GM21526 (cell line): ENCODE results near the gene RAB11FIP2.

Experiments used
- ATAC-seq: cut with Tn5 transposase; IDR thresholded peaks from one replicate; pipeline ENCODE4 v1.9.1; 2021; ENCODE audit warnings: moderate library complexity; ENCODE audit not compliant: unreplicated experiment, low FRiP score

RAB11FIP2 gene

GRCh38 chr10:118035354-118036005 lies 11.3 kb downstream of the RAB11FIP2 start:
- no peak for ATAC-seq

GRCh38 chr10:118034791-118035261 lies 11.9 kb downstream of the RAB11FIP2 start:
- ATAC-seq, result no peak

- no peak for ATAC-seq
Observed at GRCh38 chr10:118033905-118034304, 12.8 kb downstream of the RAB11FIP2 start.

GRCh38 chr10:118032564-118032963 lies 14.2 kb downstream of the RAB11FIP2 start:
- ATAC-seq, result no peak

GRCh38 chr10:118031351-118032075 lies 15.2 kb downstream of the RAB11FIP2 start:
- no peak for ATAC-seq

GRCh38 chr10:118028619-118029018 lies 18.1 kb downstream of the RAB11FIP2 start:
- ATAC-seq, result peak; percentile 98

GRCh38 chr10:118027397-118027796 lies 19.3 kb downstream of the RAB11FIP2 start:
- no peak for ATAC-seq

- ATAC-seq, result no peak
Observed at GRCh38 chr10:118026936-118027335, 19.8 kb downstream of the RAB11FIP2 start.

- ATAC-seq, result no peak
Observed at GRCh38 chr10:118020365-118020764, 26.4 kb downstream of the RAB11FIP2 start.

- no peak for ATAC-seq
Observed at GRCh38 chr10:118017850-118018249, 28.9 kb downstream of the RAB11FIP2 start.

GRCh38 chr10:118017071-118017740 lies 29.5 kb downstream of the RAB11FIP2 start:
- no peak for ATAC-seq

- ATAC-seq, result no peak
Observed at GRCh38 chr10:118012952-118013525, 33.7 kb downstream of the RAB11FIP2 start.

GRCh38 chr10:118007773-118008172 lies 39.0 kb downstream of the RAB11FIP2 start:
- ATAC-seq, result no peak

- no peak for ATAC-seq
Observed at GRCh38 chr10:118003126-118003525, 43.6 kb downstream of the RAB11FIP2 start.

GRCh38 chr10:118002581-118002980 lies 44.2 kb downstream of the RAB11FIP2 start:
- ATAC-seq, result no peak

- ATAC-seq, result no peak
Observed at GRCh38 chr10:117997673-117998072, 49.1 kb downstream of the RAB11FIP2 start.

GRCh38 chr10:117996709-117997108 lies 50.0 kb downstream of the RAB11FIP2 start:
- no peak for ATAC-seq

GRCh38 chr10:117994771-117995170 lies 52.0 kb downstream of the RAB11FIP2 start:
- no peak for ATAC-seq

GRCh38 chr10:117993166-117993565 lies 53.6 kb downstream of the RAB11FIP2 start:
- ATAC-seq, result no peak

- ATAC-seq, result no peak
Observed at GRCh38 chr10:117991701-117992100, 55.0 kb downstream of the RAB11FIP2 start.

GRCh38 chr10:117989962-117990361 lies 56.8 kb downstream of the RAB11FIP2 start:
- ATAC-seq, result no peak
